ENCODE results near the gene FOXA2.

Gene FOXA2

DNA sequence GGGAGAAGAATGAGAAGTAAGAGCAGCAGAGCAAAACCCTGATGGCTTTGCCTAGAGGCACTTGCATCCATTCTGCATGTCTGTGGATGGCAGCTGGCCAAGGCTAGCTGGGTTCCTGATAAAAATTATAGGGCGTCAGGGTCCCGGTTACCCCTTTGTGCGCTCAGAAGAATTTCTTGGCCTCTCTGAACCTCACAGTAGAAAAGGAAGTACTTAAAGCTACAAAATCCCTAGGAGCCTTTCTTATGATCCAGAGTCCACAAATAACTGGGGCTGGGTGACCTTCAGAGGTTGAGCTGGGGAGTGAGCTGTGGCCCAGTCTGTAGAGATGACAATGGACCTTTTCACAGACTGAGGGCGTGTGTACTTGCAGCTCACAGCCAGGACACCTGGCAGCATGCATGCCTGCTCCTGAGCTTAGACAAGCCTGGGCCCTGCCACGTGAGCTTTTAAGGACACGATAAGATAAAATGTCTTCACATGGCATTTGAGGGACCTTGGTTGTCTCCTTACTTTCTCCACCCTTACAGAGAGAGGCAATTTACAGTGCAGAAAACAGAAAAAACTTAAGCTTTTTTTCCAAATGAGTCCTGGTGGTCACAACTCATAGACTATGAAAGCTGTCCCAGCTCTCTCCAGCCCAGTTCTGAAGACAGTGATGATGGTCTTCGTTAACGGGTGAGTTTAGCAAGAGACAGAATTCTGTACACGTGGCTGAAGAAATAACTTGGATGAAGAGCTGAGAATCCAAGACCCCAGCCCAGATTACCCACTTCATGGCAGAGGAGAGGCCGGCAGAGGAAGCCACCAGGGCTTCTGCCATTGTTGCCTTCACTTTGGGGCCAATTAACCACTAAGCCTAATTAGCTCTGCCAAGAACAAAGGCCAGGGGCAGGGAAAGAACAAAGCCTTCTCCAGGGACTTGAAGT is 50.3 kb downstream of the FOXA2 start:
- H3K27ac Mint-ChIP-seq: no peak overlapping the region
- H3K9me3 Mint-ChIP-seq: no peaks in the 10 kb centered on the region
- no peak overlapping the region for H3K4me3 Mint-ChIP-seq
- DNase-seq: no peak
- peaks cover 30% of the 10 kb centered on the region for H3K27me3 Mint-ChIP-seq (ENCODE audit: low read depth, poor library complexity)
- H3K4me1 Mint-ChIP-seq: peaks cover 21% of the 10 kb centered on the region
- H3K36me3 Mint-ChIP-seq (ENCODE audit: low read depth): no peaks in the 10 kb centered on the region
- TF ChIP-seq, protein P1, sequence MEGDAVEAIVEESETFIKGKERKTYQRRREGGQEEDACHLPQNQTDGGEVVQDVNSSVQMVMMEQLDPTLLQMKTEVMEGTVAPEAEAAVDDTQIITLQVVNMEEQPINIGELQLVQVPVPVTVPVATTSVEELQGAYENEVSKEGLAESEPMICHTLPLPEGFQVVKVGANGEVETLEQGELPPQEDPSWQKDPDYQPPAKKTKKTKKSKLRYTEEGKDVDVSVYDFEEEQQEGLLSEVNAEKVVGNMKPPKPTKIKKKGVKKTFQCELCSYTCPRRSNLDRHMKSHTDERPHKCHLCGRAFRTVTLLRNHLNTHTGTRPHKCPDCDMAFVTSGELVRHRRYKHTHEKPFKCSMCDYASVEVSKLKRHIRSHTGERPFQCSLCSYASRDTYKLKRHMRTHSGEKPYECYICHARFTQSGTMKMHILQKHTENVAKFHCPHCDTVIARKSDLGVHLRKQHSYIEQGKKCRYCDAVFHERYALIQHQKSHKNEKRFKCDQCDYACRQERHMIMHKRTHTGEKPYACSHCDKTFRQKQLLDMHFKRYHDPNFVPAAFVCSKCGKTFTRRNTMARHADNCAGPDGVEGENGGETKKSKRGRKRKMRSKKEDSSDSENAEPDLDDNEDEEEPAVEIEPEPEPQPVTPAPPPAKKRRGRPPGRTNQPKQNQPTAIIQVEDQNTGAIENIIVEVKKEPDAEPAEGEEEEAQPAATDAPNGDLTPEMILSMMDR (IDR thresholded peaks at IDR 0.05): no peak

DNA sequence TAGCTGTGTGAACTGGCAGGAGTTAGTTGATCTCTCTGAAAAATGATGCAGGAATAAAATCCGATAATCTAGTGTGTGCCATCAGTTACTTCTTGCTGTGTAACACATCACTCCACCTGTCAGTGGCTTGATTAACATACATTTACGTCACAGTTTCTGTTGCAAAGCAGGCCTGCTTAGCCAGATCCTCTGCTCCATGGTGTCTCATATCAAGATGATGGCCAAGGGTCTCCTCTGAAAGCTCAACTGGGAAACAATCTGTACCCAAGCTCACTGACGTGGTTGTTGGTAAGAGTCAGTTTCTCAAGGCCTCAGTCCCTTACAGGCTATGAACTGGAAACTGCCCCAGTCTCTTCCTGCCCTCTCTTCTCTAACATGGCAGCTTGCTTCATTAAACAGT is 51.8 kb downstream of the FOXA2 start:
- Mint-ChIP-seq H3K27me3 (ENCODE audit: low read depth, poor library complexity) (peaks cover 20% of the 10 kb centered on the region), H3K4me3 (no peak overlapping the region), H3K36me3 (ENCODE audit: low read depth) (no peaks in the 10 kb centered on the region), H3K4me1 (peaks cover 28% of the 10 kb centered on the region), H3K9me3 (no peaks in the 10 kb centered on the region), H3K27ac (no peak overlapping the region)
- no peak for DNase-seq
- TF ChIP-seq, protein P1 (IDR thresholded peaks at IDR 0.05): no peak

DNA sequence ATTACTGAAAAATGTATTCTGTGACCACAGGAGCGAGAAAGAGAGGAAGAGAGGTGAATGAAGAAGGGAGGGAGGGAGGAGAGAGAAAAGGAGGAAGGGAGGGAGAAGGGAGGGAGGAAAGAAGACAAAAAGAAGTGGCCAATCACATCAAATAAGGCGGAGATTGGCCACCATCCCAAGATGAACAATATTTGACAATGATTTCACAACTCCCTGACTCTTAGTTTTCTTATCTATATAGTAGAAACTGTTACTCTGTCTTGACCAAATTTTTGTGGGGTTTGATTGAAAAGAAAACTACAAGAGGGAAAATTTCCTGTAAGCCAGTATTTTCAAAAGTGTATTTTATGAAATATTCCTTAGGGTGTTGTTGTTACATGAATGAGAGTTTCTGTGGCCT is 52.6 kb downstream of the FOXA2 start:
- no peak overlapping the region for H3K27ac Mint-ChIP-seq
- no peak overlapping the region for H3K4me3 Mint-ChIP-seq
- H3K36me3 Mint-ChIP-seq (ENCODE audit: low read depth): no peaks in the 10 kb centered on the region
- no peak for DNase-seq
- H3K9me3 Mint-ChIP-seq: no peaks in the 10 kb centered on the region
- peaks cover 21% of the 10 kb centered on the region for H3K27me3 Mint-ChIP-seq (ENCODE audit: low read depth, poor library complexity)
- peaks cover 28% of the 10 kb centered on the region for H3K4me1 Mint-ChIP-seq
- TF ChIP-seq, protein P1 (IDR thresholded peaks at IDR 0.05): no peak

DNA sequence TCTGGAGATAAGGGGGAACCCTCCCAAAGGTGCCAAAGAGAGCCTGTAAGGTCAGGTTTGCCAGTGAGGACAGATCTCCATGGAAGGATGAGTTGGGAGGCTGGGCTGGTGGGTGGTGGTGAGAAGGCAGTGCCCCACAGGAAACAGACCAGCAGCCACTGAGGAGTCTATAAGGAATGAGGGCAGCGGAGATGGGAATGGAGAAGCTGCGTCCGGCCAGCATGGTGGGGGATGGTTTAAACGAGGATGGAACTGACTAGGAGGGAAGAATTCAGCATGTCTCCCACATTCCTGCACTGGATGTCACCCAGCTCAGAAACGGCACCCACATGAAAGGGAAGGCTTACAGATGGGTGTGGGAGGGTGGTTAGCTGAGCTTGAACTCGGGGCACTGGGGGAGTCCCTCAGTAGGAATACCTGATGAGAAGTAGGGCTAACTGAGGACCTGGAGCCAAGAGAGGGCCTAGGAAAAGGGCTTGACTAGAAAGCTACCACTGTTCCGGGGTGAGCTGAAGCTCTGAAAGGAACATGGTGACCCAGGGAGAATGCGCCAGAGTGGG is 53.2 kb downstream of the FOXA2 start:
- Mint-ChIP-seq H3K4me3 (no peak overlapping the region), H3K36me3 (ENCODE audit: low read depth) (no peaks in the 10 kb centered on the region), H3K27me3 (ENCODE audit: low read depth, poor library complexity) (peaks cover 26% of the 10 kb centered on the region), H3K27ac (no peak overlapping the region), H3K4me1 (peaks cover 28% of the 10 kb centered on the region), H3K9me3 (no peaks in the 10 kb centered on the region)
- TF ChIP-seq, protein P1 (IDR thresholded peaks at IDR 0.05): no peak
- no peak for DNase-seq
